Forelimb muscle (tissue), 1 donor: ENCODE data around the gene AP5Z1. TPM values are rescaled to one million over a fixed set of nuclear protein-coding genes. Genes with fewer than 3 reads are reported as not detected.
"Not testable (repeated sequence)": the region's sequence is repeated elsewhere in the genome, so short reads cannot be mapped to it uniquely, and the experiment has no call there.

Experiments used
- DNase-seq: peaks from one replicate; pipeline ENCODE4 v3.0.0-alpha.2; 2013; ENCODE audit warnings: low read depth
- polyA plus RNA-seq: library from polyadenylated mRNA; unstranded; fragments of 120-200 nt; gene quantifications from one replicate; pipeline ENCODE4 v1.2.1, GENCODE V29; 2013; ENCODE audit not compliant: insufficient read length

Gene AP5Z1
- polyA plus RNA-seq, 1 donor, result 14.1 TPM

DNA sequence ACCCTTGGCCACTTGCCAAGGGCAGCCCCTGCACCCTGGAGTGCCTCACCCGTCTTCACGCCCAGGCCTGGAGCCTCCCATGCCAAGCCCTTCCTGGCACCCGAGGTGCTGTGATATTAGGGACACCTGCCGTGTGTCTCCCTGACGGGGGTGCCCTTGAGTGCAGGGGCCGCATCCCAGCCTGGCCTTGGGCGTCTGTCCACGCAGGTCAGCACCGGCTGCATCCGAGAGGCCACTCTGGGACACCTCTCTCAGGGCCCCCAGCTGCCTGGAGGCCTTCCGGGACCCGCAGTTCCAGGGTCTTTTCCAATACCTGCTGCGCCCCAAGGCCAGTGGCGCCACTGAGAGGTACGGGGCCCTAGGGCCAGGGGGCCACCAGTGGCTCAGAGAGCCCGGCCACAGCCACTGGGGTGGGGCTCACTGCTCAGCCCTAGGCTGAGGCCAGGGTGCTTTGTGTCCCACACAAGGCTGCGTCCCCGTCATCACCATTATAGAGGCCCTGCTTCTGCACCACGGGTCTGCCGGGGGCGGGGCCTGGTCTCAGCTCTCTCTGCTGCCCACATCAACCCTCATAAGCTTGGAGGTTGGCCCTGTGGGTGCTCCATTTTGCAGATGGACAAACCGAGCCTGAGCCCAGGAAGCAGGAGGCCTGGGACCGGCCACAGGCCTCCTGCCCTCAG lies 12.7 kb downstream of the AP5Z1 start:
- DNase-seq, result no peak

DNA sequence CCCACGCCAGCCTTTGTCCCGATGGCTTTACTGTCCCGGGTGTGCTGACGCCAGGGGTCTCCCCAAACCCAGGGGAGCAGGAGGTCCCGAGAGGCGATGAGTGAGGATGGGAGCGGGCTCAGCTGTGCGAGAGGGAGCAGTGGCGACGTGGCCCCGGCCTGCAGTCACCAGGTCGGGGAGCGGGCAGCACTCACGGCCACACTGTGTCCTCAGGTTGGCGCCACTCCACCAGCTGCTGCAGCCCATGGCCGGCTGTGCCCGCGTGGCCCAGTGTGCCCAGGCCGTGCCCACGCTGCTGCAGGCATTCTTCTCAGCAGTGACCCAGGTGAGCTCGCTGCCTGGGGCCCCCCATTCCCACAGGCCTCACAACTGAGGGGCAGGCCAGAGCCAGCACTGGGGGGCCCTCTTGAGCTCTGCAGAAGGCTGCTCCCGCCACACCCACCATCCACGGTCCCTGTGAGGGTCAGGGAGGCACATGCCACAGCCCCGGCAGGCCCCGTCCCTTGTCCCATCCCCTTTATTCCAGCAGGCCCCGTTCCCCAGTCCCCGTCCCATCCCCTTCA lies 13.3 kb downstream of the AP5Z1 start:
- no peak for DNase-seq

DNA sequence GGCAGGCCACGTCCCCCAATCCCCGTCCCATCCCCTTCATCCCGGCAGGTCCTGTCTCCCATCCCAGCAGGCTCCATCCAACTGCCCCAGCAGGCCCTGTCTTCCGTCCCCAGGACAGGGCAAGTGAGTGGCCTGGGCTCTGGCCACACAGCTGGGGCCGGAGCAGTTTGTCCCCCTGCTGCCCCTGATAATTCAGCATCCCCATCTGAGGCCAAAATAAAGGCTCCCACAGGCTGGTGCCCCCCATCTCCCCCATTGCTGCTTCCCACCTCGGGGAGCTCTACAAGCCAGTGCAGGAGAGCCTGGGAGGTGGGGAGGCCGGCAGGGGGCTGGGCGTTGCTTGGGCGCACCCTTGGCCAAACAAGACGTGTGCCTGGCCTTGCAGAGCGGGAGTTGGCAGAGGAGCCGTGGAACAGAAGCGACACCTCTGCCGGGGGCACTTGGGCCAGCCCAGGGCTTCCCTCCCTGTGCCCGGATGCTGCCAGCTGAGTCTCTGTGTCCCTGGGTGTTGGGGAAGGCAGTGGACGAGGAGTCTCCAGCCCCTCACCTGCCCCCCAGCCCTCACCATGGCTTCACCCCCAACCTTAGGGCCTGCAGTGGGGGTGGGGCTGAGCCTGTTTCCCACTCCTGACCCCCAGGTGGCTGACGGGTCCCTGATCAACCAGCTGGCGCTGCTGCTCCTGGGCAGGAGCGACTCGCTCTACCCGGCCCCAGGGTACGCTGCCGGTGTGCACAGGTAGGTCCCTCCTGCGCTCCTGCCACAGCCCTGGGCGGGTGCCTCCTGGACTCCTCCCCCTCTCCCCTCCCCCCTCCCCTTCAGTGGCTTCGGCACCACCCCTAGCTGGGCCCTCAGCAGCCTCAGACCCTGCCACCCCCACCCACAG lies 14.0 kb downstream of the AP5Z1 start:
- no peak for DNase-seq

DNA sequence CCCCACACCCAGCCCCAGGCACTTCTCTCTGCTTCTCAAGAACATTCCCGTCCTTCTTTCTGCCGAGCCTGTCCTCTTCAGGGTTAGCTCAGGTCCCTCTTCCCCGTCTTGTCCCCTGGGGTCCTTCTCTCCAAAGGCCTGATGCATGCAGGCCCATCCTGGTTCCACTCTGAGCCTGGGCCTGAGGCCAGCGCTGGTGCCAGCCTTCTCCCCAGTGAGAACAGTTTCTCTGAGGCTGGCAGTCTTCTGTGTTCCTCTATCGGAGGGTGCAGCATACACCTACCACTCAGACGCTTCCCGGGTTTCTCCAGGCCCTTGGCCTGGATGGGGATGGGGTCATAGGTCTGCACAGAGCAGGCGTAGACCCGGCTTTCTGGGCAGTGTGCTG lies 14.6 kb downstream of the AP5Z1 start:
- DNase-seq, result no peak

DNA sequence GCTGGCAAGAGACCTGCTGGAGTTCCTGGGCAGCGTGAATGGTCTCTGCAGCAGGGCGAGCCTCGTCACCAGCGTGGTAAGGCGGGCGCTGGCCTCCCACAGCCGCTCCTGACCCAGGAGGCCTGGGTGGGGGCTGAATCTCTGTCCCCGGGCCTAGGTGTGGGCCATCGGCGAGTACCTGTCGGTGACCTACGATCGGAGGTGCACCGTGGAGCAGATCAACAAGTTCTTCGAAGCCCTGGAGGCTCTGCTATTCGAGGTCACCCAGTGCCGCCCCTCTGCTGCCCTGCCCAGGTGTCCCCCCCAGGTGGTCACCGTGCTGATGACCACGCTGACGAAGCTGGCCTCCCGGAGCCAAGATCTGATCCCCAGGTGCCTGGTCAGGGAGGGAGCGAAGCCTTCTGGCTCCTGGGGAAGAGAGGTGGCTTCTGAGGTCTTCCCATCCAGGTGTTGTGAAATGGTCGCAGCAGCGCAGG lies 15.1 kb downstream of the AP5Z1 start:
- DNase-seq, result no peak

DNA sequence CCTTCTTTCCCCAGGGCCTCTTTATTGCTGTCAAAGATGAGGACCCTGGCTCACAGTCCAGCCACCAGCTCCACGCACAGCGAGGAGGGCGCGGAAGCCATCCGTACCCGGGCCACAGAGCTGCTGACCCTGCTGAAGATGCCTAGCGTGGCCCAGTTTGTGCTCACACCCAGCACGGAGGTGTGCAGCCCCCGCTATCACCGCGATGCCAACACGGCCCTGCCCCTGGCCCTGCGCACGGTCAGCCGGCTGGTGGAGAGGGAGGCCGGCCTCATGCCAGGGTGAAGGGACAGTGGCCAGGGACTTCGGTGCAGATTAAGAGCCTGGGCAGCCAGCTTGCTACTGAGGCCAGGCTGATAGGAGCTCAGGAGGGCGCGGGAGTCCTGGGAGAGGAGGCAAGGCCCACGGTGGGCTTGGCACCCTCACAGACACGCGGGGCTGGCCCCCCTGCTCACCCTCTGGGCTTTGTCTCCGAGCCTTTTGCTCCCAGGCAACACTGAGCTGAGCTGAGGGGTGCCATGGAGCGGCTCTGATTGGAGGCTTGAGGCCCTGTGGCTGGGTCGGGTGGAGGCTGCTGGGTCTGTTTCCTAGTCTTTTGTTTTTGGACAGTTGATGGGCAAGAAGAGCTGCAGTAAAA lies 15.8 kb downstream of the AP5Z1 start:
- no peak for DNase-seq

DNA sequence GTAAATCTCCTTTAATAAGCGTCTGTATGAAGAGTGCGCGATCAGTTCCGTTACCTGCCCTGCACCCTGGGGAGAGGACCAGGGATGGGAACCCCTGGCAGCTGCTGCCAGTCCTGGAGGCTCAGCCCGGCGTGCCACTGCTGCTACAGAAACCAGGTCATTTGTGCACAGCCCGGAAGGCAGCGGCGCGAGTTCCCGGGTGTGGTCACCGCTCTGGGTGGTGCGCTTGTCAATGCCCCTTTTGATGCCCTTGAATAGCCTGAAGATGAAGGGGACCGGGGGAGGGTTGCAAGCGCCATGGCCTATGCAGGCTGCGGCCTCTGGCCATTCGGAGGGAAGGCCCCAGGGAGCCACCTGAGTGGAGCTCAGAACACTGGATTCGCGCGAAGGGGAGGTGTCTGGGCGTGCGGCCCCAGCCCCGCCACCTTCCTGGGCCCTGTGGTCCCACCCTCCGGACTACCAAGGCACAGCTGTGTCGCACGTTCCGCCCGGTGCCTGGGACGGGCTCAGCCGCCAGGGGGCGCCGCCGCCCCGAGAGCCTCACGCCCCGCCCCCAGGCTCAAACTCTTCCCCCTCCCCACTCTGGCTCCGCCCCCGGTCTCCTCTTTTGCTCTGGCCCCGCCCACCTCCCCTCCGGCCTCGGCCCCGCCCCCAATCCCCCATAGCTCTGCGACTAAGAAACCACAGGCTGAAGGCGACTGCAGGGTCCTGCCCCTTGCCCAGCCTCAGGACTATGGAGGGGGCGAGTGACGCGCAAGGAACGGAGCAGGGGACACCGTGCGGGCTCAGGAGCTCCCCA lies 16.5 kb downstream of the AP5Z1 start:
- DNase-seq, result no peak

DNA sequence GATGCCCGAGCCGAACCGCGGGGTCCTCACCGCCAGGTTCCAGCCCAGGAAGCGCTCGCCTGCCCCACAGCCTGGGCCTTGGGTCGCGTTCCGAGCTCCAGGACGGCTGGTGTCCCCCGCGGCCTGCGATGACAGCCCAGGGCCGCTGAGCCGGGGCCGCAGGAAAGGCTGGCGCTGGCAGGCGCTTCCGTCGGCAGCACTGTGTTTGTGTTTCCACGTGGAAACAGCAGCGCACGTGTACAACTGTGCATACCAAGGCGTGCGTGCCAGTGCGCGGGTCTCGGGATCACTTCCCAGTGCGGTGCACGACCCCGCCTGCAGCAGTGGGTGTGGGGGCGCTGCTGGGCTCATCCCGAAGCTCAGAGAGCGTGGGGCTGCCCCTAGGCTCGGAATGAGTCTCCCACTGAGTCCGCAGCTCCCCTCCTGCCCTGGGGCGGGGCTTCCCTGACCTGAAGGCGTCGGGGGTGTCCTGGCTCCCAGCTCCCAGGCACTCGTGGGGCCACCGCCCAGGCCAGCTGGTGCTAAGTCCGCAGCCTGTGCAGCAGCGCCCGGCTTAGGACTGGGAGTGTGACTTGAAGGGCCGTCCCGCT lies 17.2 kb downstream of the AP5Z1 start:
- no peak for DNase-seq

DNA sequence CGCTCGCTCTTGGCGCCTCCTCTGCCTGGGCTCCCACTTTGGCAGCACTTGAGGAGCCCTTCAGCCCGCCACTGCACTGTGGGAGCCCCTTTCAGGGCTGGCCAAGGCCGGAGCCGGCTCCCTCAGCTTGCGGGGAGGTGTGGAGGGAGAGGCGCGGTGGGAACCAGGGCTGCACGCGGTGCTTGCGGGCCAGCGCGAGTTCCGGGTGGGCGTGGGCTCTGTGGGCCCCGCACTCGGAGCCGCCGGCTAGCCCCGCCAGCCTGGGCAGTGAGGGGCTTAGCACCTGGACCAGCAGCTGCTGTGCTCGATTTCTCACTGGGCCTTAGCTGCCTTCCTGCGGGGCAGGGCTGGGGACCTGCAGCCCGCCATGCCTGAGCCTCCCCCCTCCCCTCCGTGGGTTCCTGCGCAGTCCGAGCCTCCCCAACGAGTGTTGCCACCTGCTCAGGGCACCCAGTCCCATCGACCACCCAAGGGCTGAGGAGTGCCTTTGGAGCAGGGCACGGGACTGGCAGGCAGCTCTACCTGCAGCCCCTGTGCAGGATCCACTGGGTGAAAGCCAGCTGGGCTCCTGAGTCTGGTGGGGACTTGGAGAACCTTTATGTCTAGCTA lies 18.1 kb downstream of the AP5Z1 start:
- not testable (repeated sequence) for DNase-seq

DNA sequence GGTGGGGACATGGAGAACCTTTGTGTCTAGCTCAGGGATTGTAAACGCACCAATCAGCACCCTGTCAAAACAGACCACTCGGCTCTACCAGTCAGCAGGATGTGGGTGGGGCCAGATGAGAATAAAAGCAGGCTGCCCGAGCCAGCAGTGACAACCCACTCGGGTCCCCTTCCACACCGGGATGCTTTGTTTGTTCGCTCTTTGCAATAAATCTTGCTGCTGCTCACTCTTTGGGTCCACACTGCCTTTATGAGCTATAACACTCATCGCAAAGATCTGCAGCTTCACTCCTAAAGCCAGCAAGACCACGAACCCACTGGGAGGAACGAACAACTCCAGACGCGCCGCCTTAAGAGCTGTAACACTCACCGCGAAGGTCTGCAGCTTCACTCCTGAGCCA lies 18.7 kb downstream of the AP5Z1 start:
- not testable (repeated sequence) for DNase-seq

DNA sequence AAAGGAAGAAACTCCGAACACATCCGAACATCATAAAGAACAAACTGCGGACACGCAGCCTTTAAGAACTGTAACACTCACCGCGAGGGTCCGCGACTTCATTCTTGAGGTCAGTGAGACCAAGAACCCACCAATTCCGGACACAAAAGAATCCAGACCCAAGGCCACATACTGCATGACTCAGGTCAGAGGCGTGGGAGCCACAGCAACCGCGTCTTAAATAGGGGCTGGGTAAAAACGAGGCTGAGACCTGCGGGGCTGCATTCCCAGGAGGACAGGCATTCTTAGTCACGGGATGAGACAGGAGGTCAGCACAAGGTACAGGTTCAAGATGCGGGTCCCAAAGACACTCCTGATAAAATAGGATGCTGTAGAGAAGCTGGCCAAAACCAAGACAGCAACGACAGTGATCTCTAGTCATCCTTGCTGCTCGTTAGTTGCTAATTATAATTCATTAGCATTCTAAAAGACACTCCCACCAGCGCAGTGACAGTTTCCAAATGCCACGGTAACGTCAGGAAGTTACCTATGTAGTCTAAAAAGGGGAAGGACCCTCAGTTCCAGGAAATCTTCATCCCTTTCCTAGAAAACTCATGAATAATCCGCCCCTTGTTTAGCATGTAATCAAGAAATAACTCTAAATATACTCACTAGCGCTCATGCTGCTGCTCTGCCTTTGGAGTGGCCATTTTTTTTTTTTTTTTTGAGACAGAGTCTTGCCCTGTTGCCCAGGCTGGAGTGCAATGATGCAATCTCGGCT lies 19.3 kb downstream of the AP5Z1 start:
- DNase-seq, result no peak

DNA sequence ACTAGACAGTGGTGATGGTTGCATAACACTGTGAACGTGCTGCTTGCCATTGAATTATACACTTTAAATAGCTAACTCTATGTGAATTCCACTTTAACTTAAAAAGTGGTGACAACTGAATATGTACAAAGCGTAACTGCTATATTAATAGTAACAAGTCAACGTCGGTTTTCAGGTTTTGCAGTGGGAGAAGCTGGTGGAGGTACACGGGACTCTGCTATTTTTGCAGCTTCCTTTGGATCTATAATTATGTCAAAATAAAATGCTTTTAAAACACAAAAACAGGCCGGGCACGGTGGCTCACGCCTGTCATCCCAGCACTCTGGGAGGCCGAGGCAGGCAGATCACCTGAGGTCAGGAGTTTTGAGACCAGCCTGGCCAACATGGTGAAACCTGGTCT lies 21.0 kb downstream of the AP5Z1 start:
- no peak for DNase-seq

DNA sequence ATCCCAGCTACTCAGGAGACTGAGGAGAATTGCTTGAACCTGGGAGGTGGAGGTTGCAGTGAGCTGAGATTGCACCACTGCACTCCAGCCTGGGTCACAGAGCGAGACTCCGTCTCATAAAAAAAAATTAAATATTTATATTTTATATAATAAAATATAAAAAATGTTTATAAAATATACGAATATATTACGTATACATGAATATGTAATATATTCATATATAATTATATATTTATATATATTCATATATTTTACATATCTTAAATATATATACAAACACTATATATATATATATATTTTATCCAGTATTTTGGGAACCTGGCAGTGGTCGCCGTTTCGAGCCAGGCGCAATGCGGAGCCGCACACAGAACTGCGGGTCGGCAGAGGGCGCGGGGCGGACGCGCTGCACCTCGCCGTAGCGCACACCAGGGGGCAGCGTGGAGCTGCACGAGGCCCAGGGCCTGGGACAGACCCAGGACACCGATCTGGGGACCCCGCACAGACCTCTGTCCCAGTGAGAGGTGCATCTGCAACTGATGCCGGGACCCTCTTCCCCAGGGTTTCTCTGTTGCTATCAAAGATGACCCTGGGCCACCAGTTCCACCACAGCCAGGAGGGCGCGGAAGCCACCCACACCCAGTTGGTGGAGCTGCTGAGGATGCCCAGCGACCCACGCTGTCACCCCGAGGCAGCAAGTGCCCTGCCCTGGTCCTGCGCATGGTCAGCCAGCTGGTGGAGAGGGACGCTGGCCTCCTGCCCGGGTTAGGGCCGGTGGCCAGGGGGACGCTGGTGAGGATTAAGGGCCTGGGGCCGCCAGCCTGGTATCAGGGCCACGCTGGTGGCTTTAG lies 22.7 kb downstream of the AP5Z1 start:
- no peak for DNase-seq

DNA sequence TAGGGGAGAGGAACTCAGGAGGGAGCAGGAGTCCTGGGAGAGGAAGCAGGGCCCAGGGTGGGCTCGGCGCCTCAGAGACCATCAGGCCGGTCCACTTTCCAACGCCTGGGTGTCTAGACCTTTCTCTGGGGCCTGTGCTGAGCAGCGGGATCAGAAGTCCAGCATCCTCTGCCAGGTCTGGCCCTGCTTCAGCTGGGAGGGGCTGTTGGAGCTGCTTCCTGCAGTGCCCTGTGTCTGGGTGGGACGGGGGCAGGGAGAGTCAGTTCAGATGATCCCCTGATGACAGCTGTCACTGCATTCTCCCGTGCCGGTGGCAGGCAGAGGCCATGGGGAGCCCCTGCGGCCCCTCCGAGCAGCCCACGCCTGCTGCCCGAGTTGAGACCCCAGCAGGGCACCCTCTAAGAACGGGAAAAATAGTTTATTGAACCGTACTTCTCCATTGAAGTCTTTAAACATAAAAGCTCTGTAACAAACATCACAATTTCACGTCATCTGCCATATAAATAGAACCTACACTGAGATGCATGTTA lies 23.3 kb downstream of the AP5Z1 start:
- DNase-seq, result no peak

DNA sequence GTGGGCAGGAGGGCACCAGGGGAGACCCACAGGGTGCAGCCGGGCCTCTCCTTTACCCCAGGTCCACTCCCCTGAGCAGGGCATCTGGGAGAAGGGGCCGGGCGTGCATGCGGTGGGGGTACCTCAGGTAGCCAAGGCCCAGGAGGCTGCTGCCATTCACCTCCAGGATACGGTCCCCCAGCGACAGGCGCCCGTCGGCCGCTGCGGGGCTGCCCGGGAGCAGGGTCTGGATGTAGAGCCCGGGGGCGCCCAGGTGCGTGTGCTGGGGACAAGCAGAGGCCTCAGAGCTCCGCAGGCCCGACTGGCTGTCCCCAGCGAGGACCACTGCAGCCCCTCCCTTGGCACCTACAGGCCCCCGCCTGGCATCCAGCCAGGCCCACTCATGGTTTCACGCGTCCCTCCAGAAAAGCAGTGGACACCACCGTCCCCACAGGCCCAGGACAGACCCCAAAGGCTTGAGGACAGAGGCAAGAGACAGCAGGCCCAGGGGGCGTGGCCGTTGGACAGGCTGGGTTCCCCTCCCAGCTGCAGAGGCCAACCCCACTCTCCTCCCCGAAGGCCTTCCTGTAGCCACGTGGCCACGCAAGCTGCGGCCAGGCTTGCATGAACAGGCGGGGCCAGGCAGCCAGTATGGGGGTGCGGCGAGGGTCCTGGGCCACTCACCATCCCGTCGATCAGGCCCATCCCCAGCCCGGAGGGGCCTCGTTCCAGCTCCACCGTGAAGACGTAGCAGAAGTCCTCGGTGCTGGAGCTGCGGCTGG lies 24.3 kb downstream of the AP5Z1 start:
- no peak for DNase-seq

DNA sequence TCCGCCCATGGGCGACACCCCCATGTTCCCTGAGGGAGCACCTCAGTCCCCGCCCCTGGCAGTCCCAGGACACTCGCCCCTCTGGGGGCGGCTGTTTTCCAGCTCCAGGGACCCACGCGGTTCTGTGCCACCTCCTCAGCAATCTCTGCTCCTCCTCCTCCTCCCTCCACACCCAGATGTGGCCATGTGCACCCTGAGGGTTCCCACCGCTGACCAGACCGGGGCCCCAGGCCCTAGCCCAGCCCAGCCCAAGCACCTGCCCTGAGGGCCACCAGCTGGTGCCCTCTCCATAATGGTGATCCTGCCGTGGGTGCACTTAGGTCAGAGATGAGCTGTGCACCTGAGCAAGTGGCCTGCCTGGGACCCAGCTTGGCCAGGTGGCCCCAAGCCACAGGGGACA lies 25.1 kb downstream of the AP5Z1 start:
- DNase-seq, result no peak

DNA sequence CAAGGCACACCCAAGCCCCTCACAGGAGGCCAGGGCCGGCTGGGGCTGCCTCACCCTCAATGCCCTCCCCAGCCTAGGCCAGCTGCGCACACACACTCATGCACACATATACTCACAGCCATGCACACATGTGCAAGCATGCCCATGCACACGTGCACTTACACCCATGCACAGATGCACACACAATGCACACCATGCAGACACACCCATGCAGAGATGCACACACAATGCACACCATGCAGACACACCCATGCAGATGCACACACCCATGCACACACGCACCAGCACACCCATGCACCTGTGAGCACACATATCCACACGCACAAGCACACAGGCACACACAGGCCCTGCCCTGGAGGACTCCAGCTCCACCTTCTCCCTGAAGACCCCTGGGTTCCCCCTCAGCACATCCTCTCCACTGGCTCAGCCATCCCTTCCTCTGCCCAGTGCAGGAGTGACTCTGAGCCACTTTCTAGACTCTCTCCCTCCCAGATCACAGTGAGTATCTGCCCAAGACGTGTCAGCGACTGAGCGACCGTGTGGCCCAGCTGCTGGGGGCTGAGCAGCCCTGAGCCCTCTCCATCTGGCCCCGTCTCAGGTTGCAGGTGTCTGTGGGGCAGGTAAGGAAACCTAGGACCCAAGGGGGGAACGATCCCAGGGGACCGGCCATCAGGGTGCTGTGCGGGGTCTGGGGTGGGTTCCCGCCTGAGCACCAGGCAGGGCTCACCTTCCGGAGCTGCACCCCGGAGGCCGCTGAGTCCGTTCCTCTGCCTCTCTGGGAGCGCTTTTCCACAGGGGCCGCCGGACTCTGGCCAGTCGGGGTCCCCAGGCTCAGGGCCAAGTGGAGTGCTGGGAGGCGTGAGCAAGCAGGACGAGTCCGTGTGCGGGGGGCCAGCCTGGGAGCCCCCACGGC lies 25.8 kb downstream of the AP5Z1 start:
- no peak for DNase-seq
